DMS153 treated with DMSO at 0.1 percent for 48 hours (cell line): ENCODE results near the gene ALDH1L2.
A peak's percentile ranks its signal among the peaks of the same experiment; 100 is the strongest.

Experiments used
- DNase-seq: peaks from one replicate; lab custom pipeline; 2025; ENCODE audit not compliant: unreplicated experiment; lab: John Stamatoyannopoulos, UW

ALDH1L2 gene

DNA sequence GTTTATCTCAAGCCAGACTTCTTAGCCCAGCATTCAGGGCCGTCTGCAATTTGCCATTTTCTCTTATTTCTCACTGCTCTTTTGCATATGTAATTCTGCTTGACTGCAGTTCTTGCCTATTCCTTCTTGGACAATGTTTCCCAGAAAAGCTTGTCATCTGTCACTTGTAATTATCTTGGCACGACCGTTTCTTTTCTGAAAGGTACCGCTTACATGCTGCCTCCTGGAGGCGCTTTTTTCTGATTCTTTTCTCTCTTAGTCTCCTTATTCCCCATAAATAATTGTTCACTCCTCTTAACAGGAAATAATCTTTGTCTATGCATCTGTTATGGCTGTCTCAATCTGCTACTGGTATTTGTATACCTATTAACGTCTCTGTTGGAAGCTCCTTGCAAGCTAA lies 1.2 kb upstream of the ALDH1L2 start:
- DNase-seq = no peak

DNA sequence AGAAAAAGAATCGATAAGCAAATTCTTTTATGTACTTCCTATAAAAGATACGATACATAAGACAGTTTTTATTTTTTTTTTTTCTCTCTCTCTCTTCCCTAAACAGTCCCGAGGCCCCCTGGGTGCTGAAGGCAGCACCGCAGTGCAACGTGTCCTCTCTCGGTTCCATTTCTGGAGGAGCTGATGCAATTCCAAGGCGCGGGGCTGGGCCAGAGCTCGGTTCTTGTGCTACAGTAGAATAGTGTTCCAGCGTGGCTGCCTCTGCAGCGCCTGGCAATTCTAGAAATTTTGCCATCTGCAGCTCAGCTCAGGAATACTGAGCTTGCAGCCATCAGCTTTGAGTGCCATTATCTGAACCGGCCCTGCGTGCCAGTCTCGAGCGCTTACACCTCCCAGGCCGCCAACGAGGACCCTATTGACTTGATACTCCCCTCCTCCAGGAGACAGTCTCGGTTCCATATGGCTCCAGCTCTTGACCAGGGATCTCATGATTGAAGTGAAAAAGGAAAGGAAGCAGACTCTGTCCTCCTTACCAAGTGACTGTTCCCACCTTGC lies 630 bp downstream of the ALDH1L2 start:
- DNase-seq = no peak

DNA sequence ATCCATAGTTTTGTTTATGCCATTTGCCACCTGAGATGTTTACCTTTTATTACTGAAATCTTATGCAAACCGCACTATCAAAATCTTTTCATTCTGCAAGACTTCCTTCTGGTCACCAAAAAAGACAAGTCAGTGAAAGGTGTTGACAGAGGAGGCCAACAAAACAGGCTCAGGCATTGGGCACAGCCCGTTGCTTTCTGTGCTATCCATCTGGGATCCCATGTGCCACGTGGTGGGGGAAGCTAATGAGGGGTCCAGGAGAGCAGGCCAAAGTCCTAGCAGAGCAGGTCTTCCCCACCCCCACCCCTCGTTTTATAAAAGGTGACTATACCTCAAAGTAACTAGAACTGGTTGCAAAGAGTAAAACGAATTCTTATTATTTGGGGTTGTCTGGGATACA lies 1.2 kb downstream of the ALDH1L2 start:
- no peak for DNase-seq

DNA sequence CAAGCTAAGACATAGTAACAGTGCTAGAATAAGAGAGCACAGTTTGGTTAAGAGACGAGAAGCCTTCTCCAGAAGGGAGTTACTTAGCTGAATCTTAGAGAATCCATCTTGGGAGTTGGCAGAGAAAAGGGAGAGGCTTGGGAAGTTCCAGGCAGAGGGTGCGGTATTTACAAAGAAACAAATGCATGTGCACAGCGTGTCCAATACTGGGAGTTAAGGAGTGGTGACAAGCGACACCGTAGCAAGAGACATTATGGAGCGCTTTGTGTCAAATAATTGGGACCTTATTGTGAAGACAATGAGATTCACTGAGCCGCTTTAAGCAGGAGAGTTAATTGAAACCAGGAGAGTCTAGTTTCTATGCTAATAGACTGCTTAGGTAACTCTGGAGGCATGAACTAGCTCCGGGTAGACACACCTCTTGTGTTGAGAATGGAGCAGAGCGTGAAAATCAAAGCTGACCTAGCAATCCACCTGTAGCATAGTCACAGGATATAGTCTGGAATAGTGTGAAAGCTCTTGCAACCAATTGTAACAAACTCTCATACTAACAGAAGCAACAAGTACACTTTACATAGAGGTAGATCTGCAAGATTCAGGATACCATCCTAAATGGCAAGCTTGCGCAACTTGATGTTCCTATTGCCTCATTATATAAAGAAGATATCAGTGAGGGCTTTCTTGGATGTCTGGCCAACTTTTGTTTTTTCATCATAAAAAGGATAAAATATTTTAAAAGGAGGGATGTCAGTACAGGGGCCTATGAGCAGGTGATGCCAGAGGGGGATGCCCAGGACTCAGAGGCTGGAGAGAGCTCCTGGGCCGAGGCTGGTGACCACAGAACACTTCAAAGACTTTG lies 5.3 kb downstream of the ALDH1L2 start:
- no peak for DNase-seq

DNA sequence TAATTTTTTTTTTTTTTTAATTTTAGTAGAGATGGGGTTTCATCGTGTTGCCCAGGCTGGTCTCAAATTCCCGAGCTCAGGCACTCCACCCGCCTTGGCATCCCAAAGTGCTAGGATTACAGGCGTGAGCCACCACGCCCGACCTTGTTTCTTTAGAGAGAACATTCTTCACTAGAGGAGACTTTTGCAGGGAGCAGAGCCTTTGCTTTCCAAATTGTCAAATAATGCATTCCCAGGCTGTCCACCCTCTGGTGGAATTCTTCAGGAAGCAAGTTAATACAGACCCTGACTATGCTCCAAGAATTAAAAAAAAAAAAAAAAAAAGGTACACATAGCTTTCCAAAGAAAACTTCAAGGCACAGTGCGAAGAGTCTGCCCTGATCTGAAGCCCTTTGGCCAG lies 6.8 kb downstream of the ALDH1L2 start:
- DNase-seq = no peak

DNA sequence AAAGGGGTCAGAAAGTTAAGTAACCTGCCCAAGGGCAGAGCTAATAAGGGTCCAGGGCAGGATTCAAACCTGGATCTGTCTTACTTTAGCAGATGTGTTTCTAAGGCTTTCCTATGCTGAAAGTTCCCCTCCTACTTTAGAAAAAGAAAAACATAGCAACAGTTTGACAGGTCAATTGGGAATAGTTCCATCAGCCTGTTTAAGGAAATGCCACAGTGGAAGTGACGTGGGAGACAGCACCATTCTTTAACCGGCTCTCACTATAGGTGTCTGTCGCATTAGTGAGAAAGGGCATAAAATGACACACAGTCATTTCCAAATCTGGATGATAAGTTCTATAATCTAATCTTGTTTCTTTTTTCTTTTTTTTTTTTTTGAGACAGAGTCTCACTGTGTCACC lies 7.3 kb downstream of the ALDH1L2 start:
- DNase-seq = no peak

DNA sequence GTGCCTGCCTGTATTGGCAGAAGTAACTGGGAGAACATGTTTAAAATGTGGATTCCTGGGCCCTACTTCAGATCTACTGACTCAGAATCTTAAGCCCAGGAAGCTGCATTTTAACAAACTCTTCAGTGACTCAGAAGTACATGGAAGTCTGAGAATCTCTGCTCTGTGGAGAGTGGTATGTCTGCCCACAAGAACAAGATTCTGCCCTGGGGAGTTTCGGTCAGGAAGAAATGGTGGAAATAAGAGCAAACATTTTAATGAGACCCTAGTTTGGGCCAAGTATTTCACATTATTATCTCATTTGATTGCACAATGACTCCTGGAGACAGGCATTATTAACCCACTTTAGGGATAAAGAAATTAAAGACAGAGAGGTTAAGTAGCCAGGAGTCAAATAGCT lies 8.2 kb downstream of the ALDH1L2 start:
- no peak for DNase-seq

DNA sequence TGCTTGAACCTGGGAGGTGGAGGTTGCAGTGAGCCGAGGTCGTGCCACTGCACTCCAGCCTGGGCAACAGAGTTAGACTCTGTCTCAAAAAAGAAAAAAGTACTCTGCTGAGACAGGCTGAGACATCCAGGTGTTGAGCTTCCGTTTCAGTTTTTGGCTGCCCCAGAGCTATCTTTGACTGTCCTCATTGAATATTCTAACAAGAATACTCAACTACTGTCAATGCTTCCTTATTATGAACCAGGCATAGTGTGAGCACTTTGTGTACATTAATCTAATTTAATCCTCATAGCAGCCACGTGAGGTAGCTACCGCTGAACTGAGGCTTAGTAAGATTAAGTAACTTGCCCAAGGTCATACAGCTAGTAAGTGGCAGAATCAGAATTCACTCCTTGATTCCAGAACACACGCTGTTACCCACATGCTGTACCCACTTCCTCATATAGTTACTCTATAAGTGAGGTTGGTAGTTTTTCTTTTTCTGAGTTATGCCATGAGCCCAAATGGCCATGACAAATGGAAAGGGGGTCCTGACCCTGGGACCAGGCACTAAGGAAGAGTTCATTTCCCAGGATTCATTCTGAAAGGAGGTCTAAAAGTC lies 11.3 kb downstream of the ALDH1L2 start:
- DNase-seq = no peak

DNA sequence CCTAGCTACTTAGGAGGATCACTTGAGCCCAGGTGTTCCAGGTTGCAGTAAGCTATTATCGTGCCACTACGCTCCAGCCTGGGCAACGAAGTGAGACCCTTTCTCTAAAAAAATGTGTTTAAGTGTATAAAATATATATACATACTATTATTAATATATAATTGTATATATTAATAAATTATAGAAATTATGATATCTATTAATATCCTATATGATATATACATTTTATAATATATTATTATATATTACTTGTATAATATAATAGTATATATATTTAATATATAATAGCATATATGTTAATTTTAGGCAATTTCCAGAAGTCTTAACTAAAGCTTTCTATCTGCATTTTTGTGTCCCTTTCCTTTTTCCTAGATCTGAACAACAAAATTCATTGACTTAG lies 12.3 kb downstream of the ALDH1L2 start:
- DNase-seq = no peak

DNA sequence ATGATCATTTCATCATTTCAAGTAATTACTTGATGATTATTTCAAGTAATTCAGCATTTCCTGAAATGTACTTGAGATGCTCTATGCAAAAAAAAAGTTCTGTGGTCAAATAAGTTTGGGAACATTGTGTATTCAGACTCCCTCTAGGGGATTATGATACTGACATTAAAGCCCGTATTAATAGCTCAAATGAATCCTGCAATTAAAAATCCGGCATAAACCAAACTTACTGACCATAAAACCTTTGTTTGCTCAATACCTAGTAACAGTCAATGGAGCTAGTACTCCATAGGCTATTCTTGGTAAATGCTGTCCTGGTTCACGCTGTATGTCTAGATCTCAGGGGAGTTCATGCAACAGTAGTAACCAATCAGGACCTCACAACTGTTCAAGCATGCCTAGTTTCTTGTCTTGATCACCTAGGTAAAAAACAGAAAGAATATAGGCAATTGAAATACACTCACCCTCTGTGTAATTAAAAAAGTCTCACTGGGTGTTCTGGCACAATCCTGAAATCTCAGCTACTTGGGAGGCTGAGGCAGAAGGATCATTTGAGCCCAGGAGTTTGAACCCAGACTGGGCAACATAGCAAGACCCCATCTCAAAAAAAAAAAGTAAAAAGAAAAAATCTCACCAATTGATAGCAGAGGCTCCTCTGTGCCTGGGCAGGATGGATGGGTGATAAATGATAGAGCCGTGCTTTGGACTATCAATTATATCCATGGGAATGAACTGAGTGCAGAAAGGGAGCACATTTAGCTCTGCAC lies 14.1 kb downstream of the ALDH1L2 start:
- DNase-seq = no peak

DNA sequence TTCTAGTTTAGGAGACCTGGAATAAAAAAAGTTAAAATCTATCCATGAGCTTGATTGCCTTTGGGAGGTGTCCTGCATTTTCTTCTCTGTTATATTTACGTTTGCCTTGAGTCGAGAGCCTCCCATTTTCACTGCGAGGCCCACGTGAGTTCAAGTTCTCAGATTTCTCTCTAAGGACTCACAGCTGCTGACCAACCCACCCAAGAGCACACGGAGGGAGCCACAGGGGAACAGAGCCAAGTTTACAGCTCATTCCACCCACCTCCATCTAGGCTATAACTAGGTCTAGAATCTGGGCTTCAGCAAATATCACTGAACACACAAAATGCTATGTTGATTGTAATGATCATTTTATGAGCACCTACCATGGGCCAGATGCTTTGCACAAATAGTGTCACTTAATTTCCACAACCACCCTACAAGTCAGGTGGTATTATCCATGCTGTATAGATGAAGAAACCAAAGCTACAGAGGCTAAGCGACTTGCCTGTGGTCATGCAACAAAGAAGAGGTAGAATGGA lies 16.7 kb downstream of the ALDH1L2 start:
- DNase-seq = no peak

DNA sequence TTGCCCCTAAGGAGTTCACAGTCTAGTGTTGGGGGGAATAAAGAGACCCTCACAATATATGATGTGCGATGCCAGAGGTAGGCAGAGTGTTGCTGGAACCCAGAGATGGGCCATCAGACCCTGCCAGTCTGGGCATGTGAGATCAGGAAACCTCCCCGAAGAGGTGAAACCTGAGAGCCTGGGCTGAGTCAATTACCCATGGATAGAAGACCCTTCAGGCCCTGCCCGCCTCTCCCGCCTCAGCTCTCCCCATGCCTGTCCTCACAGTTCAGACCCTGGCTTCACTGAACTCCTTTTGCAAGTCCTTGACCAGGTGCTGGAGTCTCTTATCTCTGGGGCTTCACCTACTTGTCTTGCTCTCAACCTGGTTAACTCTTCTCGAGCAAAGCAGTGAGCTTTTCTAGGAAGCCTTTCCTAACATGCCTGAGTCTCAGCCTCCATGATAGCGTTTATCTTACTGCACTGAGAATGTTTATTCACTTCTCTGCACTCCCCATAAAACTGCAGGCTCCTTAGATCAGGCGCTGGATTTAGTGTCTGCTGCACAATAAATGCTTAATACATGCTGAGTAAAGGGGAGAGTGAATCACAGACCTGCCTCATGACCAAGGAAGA lies 19.6 kb downstream of the ALDH1L2 start:
- DNase-seq = no peak

DNA sequence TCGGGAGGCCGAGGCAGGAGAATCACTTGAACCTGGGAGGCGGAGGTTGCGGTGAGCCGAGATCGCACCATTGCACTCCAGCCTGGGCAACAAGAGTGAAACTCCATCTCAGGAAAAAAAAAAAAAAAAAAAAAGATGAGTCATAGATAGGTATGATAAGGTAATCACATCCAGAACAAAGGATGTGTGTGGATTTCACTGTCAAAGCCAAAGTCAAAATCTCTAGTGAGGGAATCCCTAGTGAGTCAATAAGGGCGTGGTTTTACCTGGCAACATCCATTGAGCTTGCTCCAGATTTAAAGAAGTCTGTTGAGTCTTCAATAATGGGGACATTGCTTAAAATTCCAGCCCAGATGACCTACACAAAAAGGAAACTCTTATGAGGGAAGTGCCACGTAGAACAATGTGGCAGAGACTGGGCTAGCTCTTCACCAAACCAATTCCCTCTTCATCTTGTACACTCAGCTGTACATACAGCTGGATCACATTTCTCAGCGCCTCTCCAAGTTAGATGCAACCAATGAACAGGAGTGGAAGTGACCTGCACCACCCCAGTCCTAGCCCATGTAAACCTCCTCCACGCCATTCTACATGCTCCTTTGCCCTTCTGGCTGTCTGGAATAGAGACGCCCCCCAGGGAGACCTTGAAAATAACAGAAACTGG lies 23.4 kb downstream of the ALDH1L2 start:
- no peak for DNase-seq

DNA sequence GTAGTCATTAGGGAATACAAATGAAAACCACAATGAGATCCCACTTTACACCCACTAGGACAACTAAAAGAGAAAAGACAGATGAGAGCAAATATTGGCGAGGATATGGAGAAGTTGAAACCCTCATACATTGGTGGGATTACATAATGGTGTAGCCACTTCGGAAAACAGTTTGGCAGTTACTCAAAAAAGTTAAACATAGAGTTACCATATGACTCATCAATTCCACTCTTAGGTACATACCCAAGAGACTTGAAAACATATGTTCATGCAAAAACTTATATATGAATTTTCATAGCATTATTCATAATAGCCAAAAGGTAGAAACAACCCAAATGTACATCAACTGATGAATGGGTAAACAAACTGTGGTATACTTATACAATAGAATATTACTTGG lies 27.1 kb downstream of the ALDH1L2 start:
- DNase-seq = no peak

DNA sequence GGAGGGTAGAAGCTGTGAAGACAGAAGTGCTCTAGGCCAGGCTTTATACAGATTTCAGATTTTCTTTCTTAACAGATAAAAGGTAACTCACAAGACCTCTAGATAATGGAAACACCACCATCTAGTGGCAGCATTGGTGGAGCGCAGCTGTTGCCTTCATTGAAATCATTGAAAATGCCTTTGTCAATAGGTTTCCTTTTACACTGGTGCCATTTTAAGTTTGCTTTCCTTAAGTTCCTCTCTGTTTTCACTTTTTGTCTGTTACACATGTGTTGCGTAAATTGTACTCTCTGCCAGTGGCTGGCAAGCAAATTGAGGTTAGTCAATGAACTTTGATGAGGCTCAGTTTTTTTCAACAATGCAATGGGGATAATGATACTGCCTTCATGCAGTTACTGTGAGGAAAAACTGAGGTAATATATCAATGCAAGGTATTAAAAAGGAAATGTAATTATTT lies 31.1 kb downstream of the ALDH1L2 start:
- DNase-seq = peak; percentile 90

DNA sequence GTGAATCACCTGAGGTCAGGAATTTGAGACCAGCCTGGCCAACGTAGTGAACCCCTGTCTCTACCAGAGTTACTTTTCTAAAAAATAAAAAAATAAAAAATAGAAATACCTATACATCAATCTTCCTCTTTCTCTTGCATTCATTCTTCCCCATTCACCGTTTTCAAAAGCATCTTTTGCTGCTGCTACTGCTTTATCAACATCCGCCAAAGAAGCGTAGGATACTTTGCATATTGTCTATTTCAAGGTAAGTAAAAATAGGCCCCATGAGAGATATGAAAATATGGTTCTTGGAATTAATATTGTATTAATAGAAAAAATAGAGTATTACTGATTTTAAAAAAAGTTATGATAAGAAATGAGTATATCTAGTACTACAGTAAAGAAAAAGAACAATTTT lies 32.3 kb downstream of the ALDH1L2 start:
- DNase-seq = no peak

DNA sequence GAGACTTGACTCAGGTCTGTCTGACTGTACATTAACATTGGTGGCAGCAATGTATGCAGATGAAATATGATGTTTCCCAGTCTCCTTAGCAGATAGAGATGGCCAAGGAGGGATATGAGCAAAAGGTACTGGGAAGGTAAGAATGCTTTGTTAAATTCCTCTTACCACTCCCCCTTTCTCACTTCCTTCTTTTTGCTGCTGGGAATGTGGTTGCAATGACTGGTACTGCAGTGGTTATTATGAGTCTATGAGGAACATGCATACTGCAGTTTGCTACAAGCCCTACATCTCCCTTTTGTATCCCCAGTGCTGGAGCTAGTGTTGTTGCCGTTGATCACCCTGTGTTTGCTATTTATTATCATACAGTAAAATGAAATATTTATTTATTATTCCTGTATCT lies 35.9 kb downstream of the ALDH1L2 start:
- no peak for DNase-seq

DNA sequence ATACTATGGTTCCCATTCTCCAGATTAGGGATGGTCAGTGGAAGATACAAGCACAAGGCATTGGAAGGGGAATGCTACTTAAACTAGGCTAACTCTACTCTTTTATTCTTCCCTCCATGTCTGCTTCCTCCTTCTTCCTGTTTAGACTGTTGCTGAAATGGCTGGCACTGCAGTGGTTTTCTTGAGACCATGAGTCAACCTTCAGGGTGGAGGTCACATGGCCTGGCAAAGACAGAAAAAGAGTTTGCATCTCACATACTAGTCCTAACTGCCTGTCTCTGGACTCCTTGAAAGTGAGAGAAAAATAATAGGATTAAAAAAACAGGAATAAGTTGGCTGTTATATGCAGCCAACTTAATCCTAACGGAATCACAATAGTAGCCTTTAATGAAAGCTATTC lies 37.0 kb downstream of the ALDH1L2 start:
- DNase-seq = no peak

DNA sequence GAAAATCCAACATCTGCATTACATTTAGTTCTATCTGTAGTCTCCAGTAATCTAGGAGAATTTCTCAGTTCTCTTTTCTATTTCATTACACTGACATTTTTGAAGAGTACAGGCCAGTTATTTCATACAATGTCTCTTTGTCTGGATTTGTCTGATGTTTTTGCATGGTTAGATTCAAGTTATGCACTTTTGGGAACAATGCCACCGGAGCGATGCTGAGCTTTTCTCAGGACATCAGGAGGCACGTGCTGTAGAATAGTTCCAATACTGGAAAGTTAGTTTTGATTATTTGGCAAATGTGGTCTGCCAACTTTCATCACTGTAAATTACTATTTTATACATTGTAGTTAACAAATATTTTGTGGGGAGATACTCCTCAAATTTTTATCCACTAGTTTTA lies 43.1 kb downstream of the ALDH1L2 start:
- no peak for DNase-seq

DNA sequence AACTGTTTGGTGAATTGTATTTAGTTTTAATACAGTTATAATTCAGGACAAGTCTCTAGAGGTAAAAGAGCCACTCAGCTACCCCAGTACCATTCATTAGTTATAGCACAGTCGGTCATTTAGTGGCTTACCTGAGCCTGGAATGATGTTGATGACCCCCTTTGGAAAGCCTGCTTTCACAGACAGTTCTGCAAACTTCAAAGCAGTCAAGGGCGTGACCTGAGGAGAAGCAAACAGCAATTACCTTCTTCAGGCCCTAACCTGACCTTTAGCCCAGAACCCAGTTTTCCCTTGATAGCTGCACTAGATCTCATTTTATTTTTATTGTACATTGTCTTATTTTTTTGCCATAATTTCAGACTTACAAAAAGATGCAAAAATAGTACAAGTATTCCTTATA lies 43.8 kb downstream of the ALDH1L2 start:
- DNase-seq = no peak
